Measurements from ENCODE around the gene PRTN3.
A peak's percentile ranks its signal among the peaks of the same experiment; 100 is the strongest.
"Not testable (repeated sequence)": the region's sequence is repeated elsewhere in the genome, so short reads cannot be mapped to it uniquely, and the experiment has no call there.

PRTN3 gene

GRCh38 chr19:845707-846521 is 5.1 kb downstream of the PRTN3 start:
- no peak overlapping the region for H3K27ac ChIP-seq
- TF ChIP-seq CTCF (conservative IDR thresholded peaks at IDR 0.05) = no peak

DNA sequence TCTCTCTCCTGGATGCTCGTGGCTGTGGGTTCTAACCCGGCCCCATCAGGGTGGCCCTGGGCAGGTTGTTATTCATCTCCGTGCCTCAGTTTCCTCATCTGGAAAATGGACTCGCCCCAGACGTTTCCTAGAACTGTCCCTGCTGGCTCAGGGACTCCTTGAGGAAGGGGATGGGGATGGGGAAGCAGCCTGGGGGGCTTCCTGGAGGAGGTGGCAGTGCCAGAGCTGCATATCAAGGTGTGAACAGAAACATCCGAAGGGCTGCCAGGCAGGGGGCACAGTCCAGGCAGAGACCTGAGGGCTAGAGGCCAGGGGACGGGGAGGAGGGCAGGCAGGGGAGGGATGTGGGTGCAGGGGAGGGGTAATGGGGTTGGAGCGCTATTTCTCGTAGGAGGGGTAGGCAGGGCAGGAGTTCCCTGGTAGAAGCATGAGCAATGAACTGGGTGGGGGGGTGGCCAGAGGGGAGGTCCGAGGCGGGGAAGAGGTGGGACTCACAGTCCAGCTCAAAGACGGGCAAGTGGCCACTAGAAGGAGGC is 7.7 kb downstream of the PRTN3 start:
- H3K27ac ChIP-seq = no peak overlapping the region
- no peak for TF ChIP-seq CTCF (conservative IDR thresholded peaks at IDR 0.05)

- H3K27ac ChIP-seq = not testable (repeated sequence)
These were observed 8.4 kb downstream of the PRTN3 start for GRCh38 chr19:849195-849594.

DNA sequence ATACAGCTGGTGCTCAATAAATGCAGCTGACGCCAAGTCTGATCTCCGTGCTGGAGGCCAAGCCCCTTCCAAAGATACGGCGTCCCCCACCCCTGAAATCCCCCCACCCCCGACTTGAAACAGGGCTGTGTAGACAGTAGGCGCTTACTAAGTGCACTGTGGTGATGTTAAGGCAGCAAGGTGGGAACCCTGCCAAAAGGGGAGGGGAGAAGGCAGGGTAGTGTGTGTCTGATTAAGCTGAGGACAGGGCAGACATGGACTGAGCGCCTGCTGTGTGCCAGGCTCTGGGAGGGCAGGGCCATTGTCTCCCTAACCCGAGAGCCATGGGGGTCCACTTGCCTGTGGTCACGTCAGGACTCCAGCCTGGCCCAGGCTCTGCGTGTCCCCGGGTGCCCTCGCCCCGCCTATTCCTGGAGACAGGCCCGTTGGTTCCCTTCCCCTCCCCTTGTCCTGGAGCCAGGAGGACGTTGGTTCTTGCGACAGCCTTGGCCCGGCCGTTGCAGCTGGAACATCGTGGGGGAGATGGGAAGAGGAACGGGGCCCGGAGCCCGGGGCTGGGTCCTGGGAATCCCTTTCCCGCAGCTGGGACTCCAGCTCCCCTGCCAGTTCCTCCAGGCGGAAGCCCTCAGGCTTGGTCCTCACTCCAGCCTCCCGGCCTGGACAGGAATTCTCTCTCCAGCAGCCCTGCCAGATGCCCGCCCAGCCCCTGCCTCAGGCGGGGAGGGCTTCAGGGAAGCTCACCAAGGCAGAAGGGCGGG is 9.6 kb downstream of the PRTN3 start:
- TF ChIP-seq CTCF (conservative IDR thresholded peaks at IDR 0.05) = no peak
- peak overlapping the region; percentile 30 for H3K27ac ChIP-seq

GRCh38 chr19:850979-851335 is 10.2 kb downstream of the PRTN3 start:
- TF ChIP-seq CTCF (conservative IDR thresholded peaks at IDR 0.05) = no peak
- peak overlapping the region; percentile 30 for H3K27ac ChIP-seq

DNA sequence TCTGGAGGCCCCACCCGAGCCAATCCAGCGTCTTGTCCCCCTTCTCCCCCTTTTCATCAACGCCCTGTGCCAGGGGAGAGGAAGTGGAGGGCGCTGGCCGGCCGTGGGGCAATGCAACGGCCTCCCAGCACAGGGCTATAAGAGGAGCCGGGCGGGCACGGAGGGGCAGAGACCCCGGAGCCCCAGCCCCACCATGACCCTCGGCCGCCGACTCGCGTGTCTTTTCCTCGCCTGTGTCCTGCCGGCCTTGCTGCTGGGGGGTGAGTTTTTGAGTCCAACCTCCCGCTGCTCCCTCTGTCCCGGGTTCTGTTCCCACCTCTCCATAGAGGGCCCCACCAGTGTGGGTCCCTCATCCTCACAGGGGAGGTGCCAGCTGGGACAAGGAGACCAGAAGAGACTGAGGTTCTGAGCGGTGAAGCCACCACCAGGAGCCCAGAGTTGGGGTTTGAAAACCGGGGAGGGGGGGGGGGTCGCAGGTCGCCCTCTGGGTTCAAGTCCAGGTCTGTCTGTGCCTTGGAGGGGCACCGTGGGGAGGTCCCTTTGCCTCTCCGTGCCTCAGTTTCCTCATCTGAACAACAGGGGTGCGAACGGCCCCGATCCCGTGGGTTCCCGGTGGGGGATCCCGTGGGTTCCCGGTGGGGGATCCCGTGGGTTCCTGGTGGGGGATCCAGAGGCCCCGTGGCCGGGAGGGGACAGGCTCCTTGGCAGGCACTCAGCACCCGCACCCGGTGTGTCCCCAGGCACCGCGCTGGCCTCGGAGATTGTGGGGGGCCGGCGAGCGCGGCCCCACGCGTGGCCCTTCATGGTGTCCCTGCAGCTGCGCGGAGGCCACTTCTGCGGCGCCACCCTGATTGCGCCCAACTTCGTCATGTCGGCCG is 11.6 kb downstream of the PRTN3 start, which contains the start of gene ELANE:
Gene ELANE, plus strand, starts transcription at position 168 of the 878 bp plus-strand sequence. Its CDS starts 26 bp downstream, at position 194.
- H3K27ac ChIP-seq = no peak within 1 kb of the TSS
- TF ChIP-seq CTCF (conservative IDR thresholded peaks at IDR 0.05) = no peak

- H3K27ac ChIP-seq = no peak overlapping the region
- no peak for TF ChIP-seq CTCF (conservative IDR thresholded peaks at IDR 0.05)
These were observed 12.3 kb downstream of the PRTN3 start for GRCh38 chr19:853014-853585.

DNA sequence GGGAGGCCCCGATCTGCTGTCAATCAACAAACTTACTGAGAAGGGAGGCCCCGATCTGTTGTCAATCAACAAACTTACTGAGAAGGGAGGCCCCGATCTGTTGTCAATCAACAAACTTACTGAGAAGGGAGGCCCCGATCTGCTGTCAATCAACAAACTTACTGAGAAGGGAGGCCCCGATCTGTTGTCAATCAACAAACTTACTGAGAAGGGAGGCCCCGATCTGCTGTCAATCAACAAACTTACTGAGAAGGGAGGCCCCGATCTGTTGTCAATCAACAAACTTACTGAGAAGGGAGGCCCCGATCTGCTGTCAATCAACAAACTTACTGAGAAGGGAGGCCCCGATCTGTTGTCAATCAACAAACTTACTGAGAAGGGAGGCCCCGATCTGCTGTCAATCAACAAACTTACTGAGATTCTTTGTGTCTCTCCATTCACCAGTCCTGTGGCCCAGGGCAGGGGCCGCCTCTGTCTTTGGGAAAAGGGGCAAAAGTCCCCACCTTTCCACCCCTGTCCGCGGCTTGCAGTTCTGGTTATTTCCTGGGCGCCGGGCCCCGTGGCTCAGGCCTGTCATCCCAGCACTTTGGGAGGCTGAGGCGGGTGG is 12.9 kb downstream of the PRTN3 start:
- H3K27ac ChIP-seq = not testable (repeated sequence)
